Thoracic aorta endothelial cell (primary cell): ENCODE results near the gene SNN. TPM values are rescaled to one million over a fixed set of nuclear protein-coding genes. Genes with fewer than 3 reads are reported as not detected.

Experiments used
- total RNA-seq: library from RNA; depleted of rRNA; stranded (reverse); fragments of >200 nt; gene quantifications from 2 replicates; pipeline ENCODE4 v1.2.3, GENCODE V29; 2012

The SNN gene
- total RNA-seq: 17.1 and 17.7 TPM in 2 replicates

DNA sequence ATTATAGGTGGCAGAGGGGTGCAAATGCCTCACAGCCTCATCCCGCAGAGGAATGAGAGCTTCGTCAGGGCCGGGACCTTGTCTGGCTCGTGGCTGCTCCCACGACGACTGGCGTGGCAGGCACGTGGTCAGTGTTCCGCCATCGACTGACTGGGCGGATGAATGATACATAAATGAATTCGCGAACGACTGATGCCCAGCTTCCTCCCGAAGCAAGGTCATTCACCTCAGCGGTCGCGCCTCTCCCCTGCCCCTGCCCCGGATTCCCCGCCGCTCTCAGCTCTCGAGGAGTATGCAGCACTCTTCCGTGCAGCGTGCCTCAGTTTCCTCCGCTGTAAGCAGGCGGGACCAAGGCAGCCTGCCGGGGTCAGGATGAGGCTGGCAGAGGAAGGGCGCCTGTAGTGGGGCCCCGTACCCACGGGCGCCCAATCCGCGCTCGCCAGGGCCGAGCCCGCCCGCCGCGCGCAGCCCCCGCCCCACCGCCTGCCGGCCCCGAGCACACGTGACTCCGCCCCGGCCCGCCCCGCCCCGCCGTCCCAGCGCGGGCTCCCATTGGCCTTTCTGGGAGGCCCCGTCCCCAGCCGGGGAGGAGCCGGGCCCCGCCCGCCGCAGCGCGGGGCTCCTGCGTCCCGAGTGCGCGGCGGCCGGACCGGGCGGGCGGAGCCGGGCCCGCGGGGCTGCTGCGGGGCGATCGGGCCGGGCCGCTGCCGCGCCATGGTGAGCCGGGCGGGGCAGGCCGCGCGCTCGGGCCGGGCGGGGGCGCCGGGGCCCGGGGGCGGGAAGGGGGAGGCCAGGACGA lies at the start of gene SNN:
SNN (plus strand) TSS at position 632 of the 799 bp plus-strand sequence. CDS start 7,605 bp downstream, outside the sequence.

Other genes with a start within 250 kb of the SNN start
- gene LITAF, start 81.5 kb upstream of the SNN start, total RNA-seq: 5.5 and 9.8 TPM in 2 replicates
- 37.5 and 39.8 TPM in 2 replicates for gene TXNDC11, start 74.4 kb downstream of the SNN start, total RNA-seq
- gene ZC3H7A, start 128.8 kb downstream of the SNN start, total RNA-seq: 84.0 and 95.3 TPM in 2 replicates
- gene RSL1D1, start 183.1 kb downstream of the SNN start, total RNA-seq: 218 and 233 TPM in 2 replicates
- gene GSPT1, start 247.5 kb downstream of the SNN start, total RNA-seq: 215 and 218 TPM in 2 replicates